CD4-positive, alpha-beta T cell treated with Interferon alpha-2 for 1 hour (primary cell): Measurements from ENCODE around the gene ZBTB32.
A peak's percentile ranks its signal among the peaks of the same experiment; 100 is the strongest.
"Not testable (repeated sequence)": the region's sequence is repeated elsewhere in the genome, so short reads cannot be mapped to it uniquely, and the experiment has no call there.

Experiments used
- DNase-seq, 2 donors: peaks; one replicate each; pipeline ENCODE4 v3.0.0-alpha.2; 2020 to 2022

The ZBTB32 gene

GRCh38 chr19:35721374-35721773 is 17.0 kb downstream of the ZBTB32 start:
- no peak for DNase-seq

- DNase-seq = no peak
Observed at GRCh38 chr19:35722461-35722860, 18.1 kb downstream of the ZBTB32 start.

GRCh38 chr19:35722897-35723296 is 18.5 kb downstream of the ZBTB32 start:
- no peak for DNase-seq

- DNase-seq = no peak
Observed at GRCh38 chr19:35723671-35724070, 19.3 kb downstream of the ZBTB32 start.

- not testable (repeated sequence) for DNase-seq
Observed at GRCh38 chr19:35724132-35724531, 19.8 kb downstream of the ZBTB32 start.

GRCh38 chr19:35724560-35724959 is 20.2 kb downstream of the ZBTB32 start:
- no peak for DNase-seq

GRCh38 chr19:35725216-35725861 is 21.0 kb downstream of the ZBTB32 start:
- no peak for DNase-seq

GRCh38 chr19:35727053-35727955 is 22.9 kb downstream of the ZBTB32 start:
- no peak for DNase-seq

- DNase-seq = no peak
Observed at GRCh38 chr19:35727956-35728706, 23.8 kb downstream of the ZBTB32 start.

- no peak for DNase-seq
Observed at GRCh38 chr19:35729021-35729420, 24.7 kb downstream of the ZBTB32 start.

- no peak for DNase-seq
Observed at GRCh38 chr19:35729763-35730162, 25.4 kb downstream of the ZBTB32 start.

- no peak for DNase-seq
Observed at GRCh38 chr19:35730326-35730725, 26.0 kb downstream of the ZBTB32 start.

- no peak for DNase-seq
Observed at GRCh38 chr19:35731353-35731752, 27.0 kb downstream of the ZBTB32 start.

- no peak for DNase-seq
Observed at GRCh38 chr19:35731779-35732405, 27.5 kb downstream of the ZBTB32 start.

GRCh38 chr19:35732540-35733179 is 28.3 kb downstream of the ZBTB32 start:
- DNase-seq = no peak

- no peak for DNase-seq
Observed at GRCh38 chr19:35733180-35734125, 29.1 kb downstream of the ZBTB32 start.

- no peak for DNase-seq
Observed at GRCh38 chr19:35734273-35734672, 29.9 kb downstream of the ZBTB32 start.

- DNase-seq = no peak
Observed at GRCh38 chr19:35734889-35735288, 30.5 kb downstream of the ZBTB32 start.

GRCh38 chr19:35736913-35737886 is 32.8 kb downstream of the ZBTB32 start:
- peak in 1 of 2 donors; percentile 41 for DNase-seq
